ENCODE data around the gene TCERG1L.

Gene TCERG1L

DNA sequence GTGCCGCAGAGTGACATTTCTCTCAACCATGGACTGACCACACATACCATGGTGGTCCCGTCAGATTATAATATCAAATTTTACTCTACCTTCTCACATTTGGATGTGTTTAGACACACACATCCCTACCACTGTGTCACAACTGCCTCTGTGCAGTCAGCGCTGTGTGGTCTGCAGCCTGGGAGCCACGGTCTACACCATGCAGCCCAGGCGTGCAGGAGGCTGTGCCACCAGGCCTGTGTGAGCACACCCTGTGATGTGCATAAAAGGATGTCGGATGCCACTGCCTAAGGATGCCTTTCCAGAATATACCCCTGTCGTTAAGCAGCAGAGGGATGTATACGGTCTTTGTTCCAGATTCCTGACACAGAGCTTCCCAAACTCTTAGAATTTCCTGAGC, 150.4 kb downstream of the TCERG1L start:
- TF ChIP-seq, protein P1, sequence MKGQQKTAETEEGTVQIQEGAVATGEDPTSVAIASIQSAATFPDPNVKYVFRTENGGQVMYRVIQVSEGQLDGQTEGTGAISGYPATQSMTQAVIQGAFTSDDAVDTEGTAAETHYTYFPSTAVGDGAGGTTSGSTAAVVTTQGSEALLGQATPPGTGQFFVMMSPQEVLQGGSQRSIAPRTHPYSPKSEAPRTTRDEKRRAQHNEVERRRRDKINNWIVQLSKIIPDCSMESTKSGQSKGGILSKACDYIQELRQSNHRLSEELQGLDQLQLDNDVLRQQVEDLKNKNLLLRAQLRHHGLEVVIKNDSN (IDR thresholded peaks at IDR 0.05), result no peak

DNA sequence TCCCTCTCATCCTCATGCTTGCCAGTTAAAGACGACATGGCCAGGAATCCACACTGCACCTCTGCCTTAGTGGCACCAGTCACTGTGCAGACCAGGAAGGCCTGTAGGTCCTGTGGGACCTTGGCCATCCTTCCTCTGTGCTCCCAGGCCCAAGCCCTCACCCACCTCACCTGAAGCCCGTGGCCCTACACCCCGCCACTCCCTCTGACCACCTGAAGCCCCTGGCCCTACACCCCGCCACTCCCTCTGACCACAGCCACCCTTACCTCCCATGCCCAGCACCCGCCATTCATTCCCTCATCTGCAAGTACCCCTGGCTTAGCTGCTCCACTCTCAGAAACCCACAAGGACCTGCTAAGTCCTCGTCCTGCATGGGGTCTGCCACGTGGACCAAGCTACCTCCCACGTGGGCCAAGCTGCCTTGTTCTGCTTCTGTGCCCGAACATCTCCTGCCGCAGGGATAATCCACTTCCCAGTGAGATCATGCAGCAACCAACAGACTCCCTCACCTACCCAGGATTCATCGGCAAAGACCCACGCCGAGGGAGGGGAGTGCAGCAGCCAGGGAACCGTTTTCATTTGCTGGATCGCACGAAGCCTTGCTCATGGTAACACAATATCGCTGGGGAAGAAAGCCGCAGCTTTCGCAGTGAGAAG, 151.2 kb downstream of the TCERG1L start:
- TF ChIP-seq, protein P2, sequence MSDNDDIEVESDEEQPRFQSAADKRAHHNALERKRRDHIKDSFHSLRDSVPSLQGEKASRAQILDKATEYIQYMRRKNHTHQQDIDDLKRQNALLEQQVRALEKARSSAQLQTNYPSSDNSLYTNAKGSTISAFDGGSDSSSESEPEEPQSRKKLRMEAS (IDR thresholded peaks at IDR 0.05), result no peak
- no peak for TF ChIP-seq TEAD4 (IDR thresholded peaks at IDR 0.05)
- TF ChIP-seq ZBTB7A (IDR thresholded peaks at IDR 0.05; ENCODE audit: low read depth), result no peak
- TF ChIP-seq CREB1 (IDR thresholded peaks at IDR 0.05; ENCODE audit: low read depth), result no peak
- TF ChIP-seq CEBPB (IDR thresholded peaks at IDR 0.05), result no peak
- no peak for TF ChIP-seq EP300 (IDR thresholded peaks at IDR 0.05; ENCODE audit: borderline replicate concordance)
- TF ChIP-seq, protein P1 (IDR thresholded peaks at IDR 0.05), result no peak
- TF ChIP-seq, protein P3, sequence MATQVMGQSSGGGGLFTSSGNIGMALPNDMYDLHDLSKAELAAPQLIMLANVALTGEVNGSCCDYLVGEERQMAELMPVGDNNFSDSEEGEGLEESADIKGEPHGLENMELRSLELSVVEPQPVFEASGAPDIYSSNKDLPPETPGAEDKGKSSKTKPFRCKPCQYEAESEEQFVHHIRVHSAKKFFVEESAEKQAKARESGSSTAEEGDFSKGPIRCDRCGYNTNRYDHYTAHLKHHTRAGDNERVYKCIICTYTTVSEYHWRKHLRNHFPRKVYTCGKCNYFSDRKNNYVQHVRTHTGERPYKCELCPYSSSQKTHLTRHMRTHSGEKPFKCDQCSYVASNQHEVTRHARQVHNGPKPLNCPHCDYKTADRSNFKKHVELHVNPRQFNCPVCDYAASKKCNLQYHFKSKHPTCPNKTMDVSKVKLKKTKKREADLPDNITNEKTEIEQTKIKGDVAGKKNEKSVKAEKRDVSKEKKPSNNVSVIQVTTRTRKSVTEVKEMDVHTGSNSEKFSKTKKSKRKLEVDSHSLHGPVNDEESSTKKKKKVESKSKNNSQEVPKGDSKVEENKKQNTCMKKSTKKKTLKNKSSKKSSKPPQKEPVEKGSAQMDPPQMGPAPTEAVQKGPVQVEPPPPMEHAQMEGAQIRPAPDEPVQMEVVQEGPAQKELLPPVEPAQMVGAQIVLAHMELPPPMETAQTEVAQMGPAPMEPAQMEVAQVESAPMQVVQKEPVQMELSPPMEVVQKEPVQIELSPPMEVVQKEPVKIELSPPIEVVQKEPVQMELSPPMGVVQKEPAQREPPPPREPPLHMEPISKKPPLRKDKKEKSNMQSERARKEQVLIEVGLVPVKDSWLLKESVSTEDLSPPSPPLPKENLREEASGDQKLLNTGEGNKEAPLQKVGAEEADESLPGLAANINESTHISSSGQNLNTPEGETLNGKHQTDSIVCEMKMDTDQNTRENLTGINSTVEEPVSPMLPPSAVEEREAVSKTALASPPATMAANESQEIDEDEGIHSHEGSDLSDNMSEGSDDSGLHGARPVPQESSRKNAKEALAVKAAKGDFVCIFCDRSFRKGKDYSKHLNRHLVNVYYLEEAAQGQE (IDR thresholded peaks at IDR 0.05; ENCODE audit: low read depth), result no peak
- no peak for TF ChIP-seq YY1 (IDR thresholded peaks at IDR 0.05; ENCODE audit: low read depth)
- TF ChIP-seq TCF12 (IDR thresholded peaks at IDR 0.05; ENCODE audit: low read depth), result no peak
- TF ChIP-seq TAF1 (IDR thresholded peaks at IDR 0.05; ENCODE audit: low read depth), result no peak
- TF ChIP-seq RAD21 (IDR thresholded peaks at IDR 0.05; ENCODE audit: low read depth), result no peak

DNA sequence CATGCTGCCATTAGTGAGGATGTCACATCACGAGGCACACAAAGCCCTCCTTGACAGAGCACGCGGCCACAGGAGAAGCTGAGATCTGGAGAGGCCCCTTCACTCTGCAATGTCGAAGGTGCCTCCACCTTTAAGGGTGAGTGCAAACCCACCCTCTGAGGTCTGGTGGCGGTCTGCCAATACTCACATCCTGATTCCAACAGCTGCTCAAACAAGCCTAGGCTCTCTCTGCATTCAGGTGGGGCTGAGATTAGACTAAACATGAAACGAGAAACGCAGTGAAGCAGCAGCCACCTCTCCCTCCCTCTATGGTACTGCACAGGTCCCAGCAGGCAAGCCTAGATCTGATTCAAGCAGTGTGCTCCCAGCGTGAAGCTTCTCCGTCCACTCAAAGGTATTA, 151.8 kb downstream of the TCERG1L start:
- TF ChIP-seq, protein P1 (IDR thresholded peaks at IDR 0.05), result no peak
- TF ChIP-seq NFIC (IDR thresholded peaks at IDR 0.05) (no peak), CREB1 (IDR thresholded peaks at IDR 0.05; ENCODE audit: low read depth) (no peak), ZBTB7A (IDR thresholded peaks at IDR 0.05; ENCODE audit: low read depth) (no peak), CEBPB (IDR thresholded peaks at IDR 0.05) (no peak)
- TF ChIP-seq, protein P2 (IDR thresholded peaks at IDR 0.05), result no peak

DNA sequence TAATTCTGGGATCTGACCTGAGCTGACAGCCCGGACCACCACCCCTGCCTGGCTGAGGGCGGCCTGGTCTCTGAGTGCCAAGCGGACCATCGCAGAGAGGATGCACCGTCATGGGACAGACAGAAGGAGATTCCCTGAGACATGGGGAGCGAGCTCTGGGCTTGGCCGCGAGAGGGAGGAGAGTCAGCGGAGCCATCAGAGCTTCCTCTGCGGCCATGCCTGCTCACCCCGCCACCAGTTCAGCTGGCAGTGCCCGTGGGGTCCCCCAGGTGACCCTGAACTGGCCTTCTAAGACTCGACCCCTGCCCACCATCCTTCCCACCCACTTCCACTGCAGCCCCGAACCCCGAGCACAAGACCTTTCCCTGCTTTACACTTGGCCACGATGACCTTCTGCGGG, 152.8 kb downstream of the TCERG1L start:
- TF ChIP-seq TCF12 (IDR thresholded peaks at IDR 0.05; ENCODE audit: low read depth) (no peak), TAF1 (IDR thresholded peaks at IDR 0.05; ENCODE audit: low read depth) (no peak), EP300 (IDR thresholded peaks at IDR 0.05; ENCODE audit: borderline replicate concordance) (no peak), FOXM1 (IDR thresholded peaks at IDR 0.05; ENCODE audit: borderline replicate concordance, low read depth) (no peak)
- TF ChIP-seq, protein P2 (IDR thresholded peaks at IDR 0.05), result no peak
- TF ChIP-seq, protein P3 (IDR thresholded peaks at IDR 0.05; ENCODE audit: low read depth), result no peak

DNA sequence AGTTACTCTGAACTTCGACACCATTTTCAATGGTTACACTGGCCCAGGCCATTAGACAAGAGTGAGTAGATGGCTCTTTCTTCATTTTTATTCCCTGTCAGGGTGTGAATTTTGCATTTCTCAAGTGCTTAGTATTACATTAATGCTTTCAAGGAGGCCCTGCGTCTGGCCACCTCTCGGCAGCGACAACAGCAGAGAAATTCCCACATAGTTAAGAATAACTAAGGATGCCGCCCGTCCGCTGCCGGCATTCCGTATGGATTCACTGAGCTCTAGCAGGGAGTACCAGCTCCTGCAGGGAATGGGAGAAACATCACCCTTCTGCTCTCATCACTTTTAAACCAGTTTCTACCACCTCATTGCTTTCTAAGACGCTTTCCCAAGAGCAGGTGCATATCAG, 153.6 kb downstream of the TCERG1L start:
- no peak for TF ChIP-seq TCF12 (IDR thresholded peaks at IDR 0.05; ENCODE audit: low read depth)
- no peak for TF ChIP-seq TEAD4 (IDR thresholded peaks at IDR 0.05)
- TF ChIP-seq CEBPB (IDR thresholded peaks at IDR 0.05), result no peak
- no peak for TF ChIP-seq FOXM1 (IDR thresholded peaks at IDR 0.05; ENCODE audit: borderline replicate concordance, low read depth)
- TF ChIP-seq, protein P2 (IDR thresholded peaks at IDR 0.05), result no peak
- TF ChIP-seq RAD21 (IDR thresholded peaks at IDR 0.05; ENCODE audit: low read depth), result no peak
- TF ChIP-seq ZBTB7A (IDR thresholded peaks at IDR 0.05; ENCODE audit: low read depth), result no peak
- no peak for TF ChIP-seq TAF1 (IDR thresholded peaks at IDR 0.05; ENCODE audit: low read depth)
- TF ChIP-seq NFIC (IDR thresholded peaks at IDR 0.05), result no peak
- no peak for TF ChIP-seq EGR1 (IDR thresholded peaks at IDR 0.05)
- TF ChIP-seq, protein P3 (IDR thresholded peaks at IDR 0.05; ENCODE audit: low read depth), result no peak
- TF ChIP-seq, protein P1 (IDR thresholded peaks at IDR 0.05), result no peak
- no peak for TF ChIP-seq YY1 (IDR thresholded peaks at IDR 0.05; ENCODE audit: low read depth)
- TF ChIP-seq EP300 (IDR thresholded peaks at IDR 0.05; ENCODE audit: borderline replicate concordance), result no peak
- TF ChIP-seq CREB1 (IDR thresholded peaks at IDR 0.05; ENCODE audit: low read depth), result no peak
